Superior temporal gyrus (tissue), 1 donor: ENCODE data around the gene HMCN1.
"Not testable (repeated sequence)": the region's sequence is repeated elsewhere in the genome, so short reads cannot be mapped to it uniquely, and the experiment has no call there.

ENCODE experiments used
- DNase-seq: peaks from one replicate; pipeline ENCODE4 v3.0.0-alpha.2; 2016; ENCODE audit errors: extremely low spot score

Gene HMCN1

GRCh38 chr1:186152227-186152619 is 418.0 kb downstream of the HMCN1 start:
- peak; percentile 24 for DNase-seq

- DNase-seq = no peak
Observed at GRCh38 chr1:186152620-186153239, 418.5 kb downstream of the HMCN1 start.

GRCh38 chr1:186154651-186155050 is 420.5 kb downstream of the HMCN1 start:
- DNase-seq = no peak

- DNase-seq = peak; percentile 50
Observed at GRCh38 chr1:186155594-186155993, 421.4 kb downstream of the HMCN1 start.

GRCh38 chr1:186162895-186163294 is 428.7 kb downstream of the HMCN1 start:
- not testable (repeated sequence) for DNase-seq

GRCh38 chr1:186164773-186165172 is 430.6 kb downstream of the HMCN1 start:
- no peak for DNase-seq

- DNase-seq = no peak
Observed at GRCh38 chr1:186165303-186165702, 431.1 kb downstream of the HMCN1 start.

- no peak for DNase-seq
Observed at GRCh38 chr1:186167096-186167668, 433.0 kb downstream of the HMCN1 start.

GRCh38 chr1:186175588-186175987 is 441.4 kb downstream of the HMCN1 start:
- no peak for DNase-seq

GRCh38 chr1:186178426-186179043 is 444.3 kb downstream of the HMCN1 start:
- no peak for DNase-seq

- DNase-seq = no peak
Observed at GRCh38 chr1:186179231-186179630, 445.0 kb downstream of the HMCN1 start.

GRCh38 chr1:186183219-186183618 is 449.0 kb downstream of the HMCN1 start:
- no peak for DNase-seq

GRCh38 chr1:186183970-186184628 is 449.9 kb downstream of the HMCN1 start:
- no peak for DNase-seq

- not testable (repeated sequence) for DNase-seq
Observed at GRCh38 chr1:186186251-186186650, 452.1 kb downstream of the HMCN1 start.

GRCh38 chr1:186187601-186188000 is 453.4 kb downstream of the HMCN1 start:
- no peak for DNase-seq

GRCh38 chr1:186188004-186188539 is 453.9 kb downstream of the HMCN1 start:
- no peak for DNase-seq

GRCh38 chr1:186188736-186189135 is 454.5 kb downstream of the HMCN1 start:
- no peak for DNase-seq

GRCh38 chr1:186189156-186189555 is 455.0 kb downstream of the HMCN1 start:
- no peak for DNase-seq

GRCh38 chr1:186191511-186191910 is 457.3 kb downstream of the HMCN1 start:
- DNase-seq = no peak

- no peak for DNase-seq
Observed at GRCh38 chr1:186193224-186193623, 459.0 kb downstream of the HMCN1 start.

- no peak for DNase-seq
Observed at GRCh38 chr1:186194107-186194756, 460.0 kb downstream of the HMCN1 start.

- no peak for DNase-seq
Observed at GRCh38 chr1:186195377-186195931, 461.3 kb downstream of the HMCN1 start.
